ENCODE results near the gene MBD4.

Gene MBD4

GRCh38 chr3:129463094-129463493 is 23.3 kb upstream of the MBD4 start:
- no peak for DNase-seq (ENCODE audit: low read depth)

- no peak for DNase-seq (ENCODE audit: low read depth)
Observed at GRCh38 chr3:129462361-129462968, 22.7 kb upstream of the MBD4 start.

GRCh38 chr3:129461461-129462146 is 21.9 kb upstream of the MBD4 start:
- DNase-seq (ENCODE audit: low read depth): peak; percentile 29

GRCh38 chr3:129461022-129461421 is 21.3 kb upstream of the MBD4 start:
- no peak for DNase-seq (ENCODE audit: low read depth)

- DNase-seq (ENCODE audit: low read depth): no peak
Observed at GRCh38 chr3:129460572-129460971, 20.8 kb upstream of the MBD4 start.

- no peak for DNase-seq (ENCODE audit: low read depth)
Observed at GRCh38 chr3:129460155-129460554, 20.4 kb upstream of the MBD4 start.

GRCh38 chr3:129453732-129454131 is 14.0 kb upstream of the MBD4 start:
- DNase-seq (ENCODE audit: low read depth): no peak

GRCh38 chr3:129449279-129450115 is 9.7 kb upstream of the MBD4 start:
- no peak for DNase-seq (ENCODE audit: low read depth)

GRCh38 chr3:129448186-129448895 is 8.6 kb upstream of the MBD4 start:
- no peak for DNase-seq (ENCODE audit: low read depth)

- DNase-seq (ENCODE audit: low read depth): no peak
Observed at GRCh38 chr3:129446926-129447325, 7.2 kb upstream of the MBD4 start.

- no peak for DNase-seq (ENCODE audit: low read depth)
Observed at GRCh38 chr3:129445471-129445870, 5.7 kb upstream of the MBD4 start.

- no peak for DNase-seq (ENCODE audit: low read depth)
Observed at GRCh38 chr3:129442947-129443346, 3.2 kb upstream of the MBD4 start.

GRCh38 chr3:129442486-129442885 is 2.7 kb upstream of the MBD4 start:
- no peak for DNase-seq (ENCODE audit: low read depth)

GRCh38 chr3:129441782-129442181 is 2.0 kb upstream of the MBD4 start:
- DNase-seq (ENCODE audit: low read depth): no peak

GRCh38 chr3:129441215-129441614 is 1.5 kb upstream of the MBD4 start:
- no peak for DNase-seq (ENCODE audit: low read depth)

- no peak for DNase-seq (ENCODE audit: low read depth)
Observed at GRCh38 chr3:129440618-129441190, 956 bp upstream of the MBD4 start.

GRCh38 chr3:129439226-129439816 is 427 bp downstream of the MBD4 start:
- DNase-seq (ENCODE audit: low read depth): peak; percentile 27

GRCh38 chr3:129435367-129435766 is 4.4 kb downstream of the MBD4 start:
- no peak for DNase-seq (ENCODE audit: low read depth)

- no peak for DNase-seq (ENCODE audit: low read depth)
Observed at GRCh38 chr3:129434140-129434539, 5.6 kb downstream of the MBD4 start.

GRCh38 chr3:129433565-129433964 is 6.2 kb downstream of the MBD4 start:
- no peak for DNase-seq (ENCODE audit: low read depth)

GRCh38 chr3:129432671-129433070 is 7.1 kb downstream of the MBD4 start:
- no peak for DNase-seq (ENCODE audit: low read depth)

GRCh38 chr3:129432036-129432435 is 7.7 kb downstream of the MBD4 start:
- DNase-seq (ENCODE audit: low read depth): no peak
